ENCODE measurements around the gene NFATC3.

NFATC3 gene

DNA sequence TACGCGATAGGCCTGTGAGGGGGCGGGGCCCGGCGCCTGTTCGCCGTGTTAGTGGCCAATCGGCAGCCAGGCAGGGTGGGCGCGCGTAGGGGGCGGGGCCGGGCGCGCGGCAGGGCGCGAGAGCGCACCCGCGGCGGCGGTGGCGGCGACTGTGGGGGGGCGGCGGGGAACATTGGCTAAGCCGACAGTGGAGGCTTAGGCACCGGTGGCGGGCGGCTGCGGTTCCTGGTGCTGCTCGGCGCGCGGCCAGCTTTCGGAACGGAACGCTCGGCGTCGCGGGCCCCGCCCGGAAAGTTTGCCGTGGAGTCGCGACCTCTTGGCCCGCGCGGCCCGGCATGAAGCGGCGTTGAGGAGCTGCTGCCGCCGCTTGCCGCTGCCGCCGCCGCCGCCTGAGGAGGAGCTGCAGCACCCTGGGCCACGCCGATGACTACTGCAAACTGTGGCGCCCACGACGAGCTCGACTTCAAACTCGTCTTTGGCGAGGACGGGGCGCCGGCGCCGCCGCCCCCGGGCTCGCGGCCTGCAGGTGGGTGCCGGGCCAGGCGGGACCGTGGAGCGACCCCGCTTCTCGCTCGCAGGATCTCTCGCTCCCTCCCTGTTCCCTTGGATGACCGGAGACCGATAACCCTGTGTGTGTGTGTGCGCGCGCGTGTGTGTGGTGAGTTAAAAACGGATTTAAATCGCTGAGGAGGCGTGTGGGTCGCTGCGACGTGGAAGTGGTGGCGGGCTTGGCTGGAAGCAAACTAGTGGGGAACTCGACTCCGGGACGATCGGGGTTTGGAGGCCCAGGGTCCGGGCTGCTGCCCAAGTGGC, at the start of gene NFATC3:
Gene NFATC3 (plus strand): TSS at position 112 of the 813 bp plus-strand sequence. CDS start 312 bp downstream, at position 424.
- no peaks in the 10 kb centered on the region for H3K27me3 ChIP-seq (ENCODE audit: low read depth)
- no peaks in the 10 kb centered on the region for H3K9me3 ChIP-seq
- H3K4me1 ChIP-seq, result peaks cover 30% of the 10 kb centered on the region
- in situ Hi-C loops (cut with MboI; ENCODE audit: low sequenced_read_pairs), result no loop called here
- peak within 1 kb of the TSS; percentile 79 for H3K4me3 ChIP-seq
- 0 out of 2 replicates have a peak, but pooled peaks cover 3% of the 10 kb centered on the region for H3K36me3 ChIP-seq (replicated peaks)
- DNase-seq (ENCODE audit: low spot score in 2 of 2), result peak; percentile 21 to 99

DNA sequence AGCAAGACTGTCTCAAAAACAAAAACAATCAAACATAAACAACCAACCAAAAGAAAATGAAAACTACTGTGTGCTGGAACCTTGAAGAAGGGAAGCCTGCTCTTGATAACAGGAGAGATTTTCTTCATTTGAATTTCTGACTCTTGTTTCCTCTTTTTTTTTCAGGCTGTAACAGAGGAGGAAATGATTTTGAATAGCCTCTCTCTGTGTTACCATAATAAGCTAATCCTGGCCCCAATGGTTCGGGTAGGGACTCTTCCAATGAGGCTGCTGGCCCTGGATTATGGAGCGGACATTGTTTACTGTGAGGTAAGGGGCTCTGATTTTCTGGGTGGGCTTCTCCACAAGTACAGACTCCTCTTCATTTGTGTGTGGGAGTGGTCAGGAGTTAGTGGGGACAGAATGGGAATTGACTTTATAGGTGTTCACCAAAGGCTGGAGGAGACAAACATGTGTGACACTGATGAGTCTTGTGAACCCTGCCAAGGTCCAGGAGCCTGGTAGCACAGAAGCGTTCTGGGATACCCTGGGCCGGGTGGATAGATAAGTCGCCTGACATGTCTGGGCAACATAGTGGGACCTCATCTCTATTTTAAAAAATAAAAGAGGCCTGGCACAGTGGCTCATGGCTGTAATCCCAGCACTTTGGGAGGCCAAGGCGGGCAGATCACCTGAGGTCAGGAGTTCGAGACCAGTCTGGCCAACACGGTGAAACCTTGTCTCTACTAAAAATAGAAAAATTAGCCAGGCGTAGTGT, 47.2 kb upstream of the NFATC3 start:
- no peaks in the 10 kb centered on the region for H3K27me3 ChIP-seq (ENCODE audit: low read depth)
- in situ Hi-C loops (cut with MboI; ENCODE audit: low sequenced_read_pairs), result no loop called here
- DNase-seq (ENCODE audit: low spot score in 2 of 2), result no peak
- H3K4me1 ChIP-seq, result no peaks in the 10 kb centered on the region
- no peak overlapping the region for H3K4me3 ChIP-seq
- H3K36me3 ChIP-seq (replicated peaks), result peaks cover 28% of the 10 kb centered on the region
- H3K9me3 ChIP-seq, result no peaks in the 10 kb centered on the region

DNA sequence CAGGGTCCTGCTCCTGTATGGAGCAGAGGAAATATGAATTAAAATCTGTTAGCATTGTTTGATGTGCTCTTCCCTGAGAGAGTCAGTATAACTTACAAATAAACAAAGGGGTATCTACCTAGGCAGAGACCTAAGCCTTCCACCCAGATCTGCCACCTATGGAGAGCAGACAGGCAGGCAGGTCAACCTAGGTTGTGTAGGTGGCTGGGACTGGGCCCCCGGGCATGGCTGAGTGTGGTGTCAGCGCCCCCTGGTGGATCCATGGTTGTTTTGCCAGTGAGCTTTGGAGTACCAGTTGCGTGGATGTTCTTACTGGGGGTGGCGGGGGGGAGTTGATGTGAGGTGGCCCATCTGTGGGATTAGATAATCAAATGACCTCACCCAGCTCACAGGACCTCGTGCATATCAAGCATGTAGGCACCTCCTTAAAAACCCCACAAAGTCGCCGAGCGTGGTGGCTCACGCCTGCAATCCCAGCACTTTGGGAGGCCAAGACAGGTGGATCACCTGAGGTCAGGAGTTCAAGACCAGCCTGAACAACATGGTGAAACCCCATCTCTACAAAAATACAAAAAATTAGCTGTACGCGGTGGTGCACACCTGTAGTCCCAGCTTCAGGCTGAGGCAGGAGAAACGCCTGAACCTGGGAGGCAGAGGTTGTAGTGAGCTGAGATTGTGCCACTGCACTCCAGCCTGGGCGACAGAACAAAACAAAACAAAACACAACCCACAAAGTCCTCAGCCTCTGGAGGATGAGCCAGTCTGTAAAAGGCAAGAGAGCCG, 44.5 kb upstream of the NFATC3 start:
- Histone ChIP-seq H3K27me3 (ENCODE audit: low read depth) (no peaks in the 10 kb centered on the region), H3K9me3 (no peaks in the 10 kb centered on the region), H3K4me3 (no peak overlapping the region), H3K4me1 (no peaks in the 10 kb centered on the region), H3K36me3 (replicated peaks) (peaks cover 32% of the 10 kb centered on the region)
- in situ Hi-C loops (cut with MboI; ENCODE audit: low sequenced_read_pairs), result loop anchor here (10.0 kb wide), 1 partner anchor 366 kb away; no protein-coding TSS in a partner anchor
- DNase-seq (ENCODE audit: low spot score in 2 of 2), result peak; percentile 45 to 88

DNA sequence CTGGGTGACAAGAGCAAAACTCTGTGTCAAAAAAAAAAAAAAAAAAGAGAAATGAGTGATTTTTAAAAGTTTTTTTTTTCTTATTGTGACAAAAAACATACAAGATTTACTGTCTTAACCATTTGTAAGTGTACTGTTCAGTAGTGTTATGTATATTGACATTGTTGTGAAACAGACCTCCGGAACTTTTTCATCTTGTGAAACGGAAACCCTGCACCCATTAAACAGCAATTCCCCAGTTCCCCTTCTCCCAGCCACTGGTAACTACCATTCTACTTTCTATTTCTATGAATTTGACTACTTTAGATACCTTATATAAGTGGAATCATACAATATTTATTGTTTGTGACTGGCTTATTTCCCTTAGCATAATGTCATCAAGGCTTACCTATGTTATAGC, 43.4 kb upstream of the NFATC3 start:
- Histone ChIP-seq H3K4me1 (no peaks in the 10 kb centered on the region), H3K27me3 (ENCODE audit: low read depth) (no peaks in the 10 kb centered on the region), H3K4me3 (no peak overlapping the region), H3K9me3 (no peaks in the 10 kb centered on the region), H3K36me3 (replicated peaks) (peaks cover 32% of the 10 kb centered on the region)
- no peak for DNase-seq (ENCODE audit: low spot score in 2 of 2)
- in situ Hi-C loops (cut with MboI; ENCODE audit: low sequenced_read_pairs), result loop anchor here (10.0 kb wide), 1 partner anchor 367 kb away; no protein-coding TSS in a partner anchor

DNA sequence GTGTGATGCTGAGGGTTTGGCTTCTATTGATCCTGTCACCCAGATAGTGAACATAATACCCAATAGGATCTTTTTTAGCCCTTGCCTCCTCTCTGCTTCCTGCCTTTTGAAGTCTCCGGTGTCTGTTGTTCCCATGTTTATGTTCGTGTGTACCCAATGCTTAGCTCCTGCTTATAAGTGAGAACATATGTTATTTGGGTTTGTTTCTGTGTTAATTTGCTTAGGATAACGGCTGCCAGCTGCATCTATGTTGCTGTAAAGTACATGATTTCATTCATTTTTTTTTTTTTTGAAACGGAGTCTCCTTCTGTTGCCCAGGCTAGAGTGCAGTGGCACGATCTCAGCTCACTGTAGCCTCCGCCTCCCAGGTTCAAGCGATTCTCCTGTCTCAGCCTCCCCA, 39.1 kb upstream of the NFATC3 start:
- no peaks in the 10 kb centered on the region for H3K4me1 ChIP-seq
- in situ Hi-C loops (cut with MboI; ENCODE audit: low sequenced_read_pairs), result loop anchor here (10.0 kb wide), 1 partner anchor 371 kb away; no protein-coding TSS in a partner anchor
- peaks cover 38% of the 10 kb centered on the region for H3K36me3 ChIP-seq (replicated peaks)
- H3K4me3 ChIP-seq, result no peak overlapping the region
- no peaks in the 10 kb centered on the region for H3K27me3 ChIP-seq (ENCODE audit: low read depth)
- DNase-seq (ENCODE audit: low spot score in 2 of 2), result no peak
- H3K9me3 ChIP-seq, result no peaks in the 10 kb centered on the region

DNA sequence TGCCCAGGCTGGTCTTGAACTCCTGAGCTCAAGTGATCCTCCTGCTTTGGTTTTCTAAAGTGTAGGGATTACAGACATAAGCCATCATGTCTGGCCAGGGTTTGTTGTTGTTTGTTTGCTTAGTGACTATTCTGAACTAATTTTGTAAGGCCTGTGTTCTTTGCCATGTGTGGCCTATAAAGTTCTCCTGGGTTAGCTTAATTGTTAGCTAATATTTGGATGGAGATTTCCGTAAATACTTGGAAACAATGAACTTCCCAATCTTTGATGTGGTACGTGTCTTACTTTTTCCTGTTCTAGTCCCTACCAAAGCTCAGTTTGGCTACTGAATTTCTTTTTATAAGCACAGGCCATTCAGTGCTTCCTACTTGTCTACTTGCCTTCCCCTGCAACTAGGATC, 37.2 kb upstream of the NFATC3 start:
- no peaks in the 10 kb centered on the region for H3K27me3 ChIP-seq (ENCODE audit: low read depth)
- H3K4me1 ChIP-seq, result no peaks in the 10 kb centered on the region
- DNase-seq (ENCODE audit: low spot score in 2 of 2), result no peak
- H3K9me3 ChIP-seq, result no peaks in the 10 kb centered on the region
- in situ Hi-C loops (cut with MboI; ENCODE audit: low sequenced_read_pairs), result loop anchor here (10.0 kb wide), 1 partner anchor 373 kb away; no protein-coding TSS in a partner anchor
- peaks cover 33% of the 10 kb centered on the region for H3K36me3 ChIP-seq (replicated peaks)
- no peak overlapping the region for H3K4me3 ChIP-seq

DNA sequence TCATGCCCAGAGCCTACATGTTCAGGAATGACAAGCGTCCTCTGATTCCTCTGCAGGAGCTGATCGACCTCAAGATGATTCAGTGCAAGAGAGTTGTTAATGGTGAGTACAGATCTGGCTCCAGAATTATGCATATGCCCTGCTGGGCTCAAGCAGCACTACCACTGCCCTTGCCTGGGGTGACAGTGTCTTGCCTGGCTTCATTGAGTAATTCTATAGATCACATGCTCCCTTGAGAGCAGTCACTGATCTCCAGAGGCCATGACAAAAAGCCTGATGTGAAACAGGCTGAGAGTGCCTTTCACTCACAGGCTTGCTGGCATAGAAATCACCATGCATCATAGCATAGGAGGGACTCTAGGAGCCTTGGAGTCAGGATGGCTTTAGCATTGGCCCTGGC, 35.7 kb upstream of the NFATC3 start:
- in situ Hi-C loops (cut with MboI; ENCODE audit: low sequenced_read_pairs), result loop anchor here (10.0 kb wide), 1 partner anchor 375 kb away; no protein-coding TSS in a partner anchor
- peaks cover 40% of the 10 kb centered on the region for H3K36me3 ChIP-seq (replicated peaks)
- no peaks in the 10 kb centered on the region for H3K9me3 ChIP-seq
- H3K27me3 ChIP-seq (ENCODE audit: low read depth), result no peaks in the 10 kb centered on the region
- H3K4me1 ChIP-seq, result no peaks in the 10 kb centered on the region
- no peak for DNase-seq (ENCODE audit: low spot score in 2 of 2)
- no peak overlapping the region for H3K4me3 ChIP-seq

DNA sequence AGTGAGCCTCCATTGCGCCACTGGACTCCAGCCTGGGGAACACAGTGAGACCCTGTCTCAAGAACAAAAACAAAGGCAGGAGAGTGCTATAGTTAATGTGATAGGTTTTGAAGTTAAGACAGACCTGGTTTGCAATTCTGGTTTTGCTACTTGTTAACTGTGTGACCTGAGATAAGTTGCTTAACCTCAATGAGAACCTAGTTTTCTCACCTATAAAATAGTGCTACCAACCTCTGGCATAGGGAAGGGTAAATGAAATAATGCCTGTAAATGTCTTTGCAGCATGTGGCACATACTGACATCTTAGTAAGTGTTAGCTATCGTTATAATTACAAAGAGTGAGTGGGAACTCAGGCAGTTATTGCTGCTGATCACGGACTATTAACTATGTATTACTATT, 29.8 kb upstream of the NFATC3 start:
- Histone ChIP-seq H3K4me3 (no peak overlapping the region), H3K9me3 (no peaks in the 10 kb centered on the region), H3K27me3 (ENCODE audit: low read depth) (no peaks in the 10 kb centered on the region), H3K36me3 (replicated peaks) (peaks cover 32% of the 10 kb centered on the region), H3K4me1 (no peaks in the 10 kb centered on the region)
- no peak for DNase-seq (ENCODE audit: low spot score in 2 of 2)
- in situ Hi-C loops (cut with MboI; ENCODE audit: low sequenced_read_pairs), result no loop called here

DNA sequence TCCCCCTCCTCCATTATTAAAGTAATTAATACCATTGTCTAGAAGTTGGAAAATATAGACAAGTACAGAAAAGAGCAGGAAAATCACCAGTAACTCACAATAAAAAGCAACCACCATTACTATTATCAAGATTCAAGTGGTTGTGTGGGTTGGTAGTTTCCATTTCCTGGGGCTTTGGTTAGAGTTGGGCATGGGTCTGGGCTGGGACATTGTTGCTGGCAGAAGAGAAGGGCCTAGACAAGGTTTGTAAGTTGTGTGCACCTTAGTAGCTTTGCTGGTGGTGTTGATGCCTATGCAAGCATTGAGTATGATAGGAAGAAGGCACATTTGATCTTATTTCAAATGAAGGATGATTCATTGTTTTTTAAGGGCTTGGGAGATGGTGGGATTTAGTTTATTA, 25.4 kb upstream of the NFATC3 start:
- no peaks in the 10 kb centered on the region for H3K4me1 ChIP-seq
- in situ Hi-C loops (cut with MboI; ENCODE audit: low sequenced_read_pairs), result no loop called here
- no peak overlapping the region for H3K4me3 ChIP-seq
- H3K27me3 ChIP-seq (ENCODE audit: low read depth), result no peaks in the 10 kb centered on the region
- H3K9me3 ChIP-seq, result no peaks in the 10 kb centered on the region
- no peak for DNase-seq (ENCODE audit: low spot score in 2 of 2)
- peaks cover 27% of the 10 kb centered on the region for H3K36me3 ChIP-seq (replicated peaks)

DNA sequence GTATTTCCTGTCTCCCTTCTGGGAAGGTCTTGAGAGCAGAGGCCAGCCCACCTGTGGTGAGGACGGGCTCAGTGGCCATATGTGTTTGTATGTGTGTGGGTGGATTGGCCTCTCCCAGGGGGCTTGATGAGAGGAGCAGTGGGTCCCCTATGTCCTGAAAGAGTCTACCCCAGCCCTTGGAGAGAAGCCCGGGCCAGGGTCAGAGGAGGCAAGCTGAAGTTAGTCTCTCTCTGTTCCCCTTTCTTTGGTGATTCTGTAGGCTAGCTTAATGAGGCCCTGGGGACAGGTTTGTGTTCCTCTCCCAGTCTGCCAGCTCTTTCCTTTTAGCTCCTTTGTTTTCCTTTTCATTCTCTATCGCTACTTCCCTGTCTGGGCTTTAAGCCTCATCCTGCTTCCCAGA, 23.8 kb upstream of the NFATC3 start:
- Histone ChIP-seq H3K4me3 (no peak overlapping the region), H3K9me3 (no peaks in the 10 kb centered on the region), H3K36me3 (replicated peaks) (peaks cover 30% of the 10 kb centered on the region), H3K27me3 (ENCODE audit: low read depth) (no peaks in the 10 kb centered on the region), H3K4me1 (no peaks in the 10 kb centered on the region)
- in situ Hi-C loops (cut with MboI; ENCODE audit: low sequenced_read_pairs), result no loop called here
- DNase-seq (ENCODE audit: low spot score in 2 of 2), result no peak

DNA sequence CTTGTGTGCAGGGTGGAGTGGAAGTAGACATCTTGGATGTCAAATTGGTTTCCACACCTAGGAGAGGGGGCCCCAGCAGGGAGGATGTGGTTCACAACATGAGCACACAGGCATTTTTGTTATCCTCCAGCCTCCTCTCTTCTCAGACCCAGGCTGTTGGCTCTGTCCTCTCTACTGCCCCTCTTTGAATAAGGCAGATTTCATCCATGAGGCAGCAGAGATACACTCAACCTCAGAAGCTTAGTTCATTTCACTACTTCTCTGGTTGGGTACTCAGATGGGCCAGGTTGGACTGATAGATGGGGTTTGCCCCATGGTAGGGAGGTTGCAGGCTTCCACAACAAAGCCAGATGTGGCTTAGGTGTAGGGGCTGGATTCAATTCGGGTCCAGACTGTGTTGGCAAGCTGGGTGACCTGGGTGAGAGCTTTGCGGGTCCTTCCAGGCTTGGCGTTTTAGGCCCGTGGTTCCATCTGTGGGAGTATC, 22.2 kb upstream of the NFATC3 start:
- in situ Hi-C loops (cut with MboI; ENCODE audit: low sequenced_read_pairs), result no loop called here

DNA sequence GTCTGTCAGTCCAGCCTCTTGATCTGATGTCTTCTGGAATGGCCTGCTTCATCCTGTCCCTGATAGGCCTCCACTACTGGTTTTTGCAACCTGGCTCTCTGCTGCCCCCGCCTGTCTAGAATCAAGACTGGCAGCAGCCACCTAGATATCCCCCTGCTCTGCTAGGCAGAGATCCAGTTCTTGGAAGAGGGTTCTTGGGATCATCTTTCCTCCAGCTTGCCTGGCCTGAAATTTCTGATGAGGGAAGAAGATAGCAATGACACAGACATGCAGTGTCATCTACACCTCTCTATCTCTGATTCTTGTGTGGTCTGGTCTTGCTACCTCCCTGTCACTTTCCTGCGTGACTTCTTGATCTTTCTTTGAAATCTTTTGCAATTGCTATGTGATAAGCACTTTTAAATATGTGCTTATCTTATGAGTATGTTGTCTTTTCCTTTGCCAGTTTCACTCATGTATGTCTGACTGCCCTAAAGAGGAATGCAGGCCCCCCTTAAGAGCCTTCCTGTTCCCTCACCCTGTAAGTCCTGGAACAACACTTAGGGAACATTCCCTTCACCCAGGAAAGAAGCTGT, 20.3 kb upstream of the NFATC3 start:
- H3K9me3 ChIP-seq, result no peaks in the 10 kb centered on the region
- peak; percentile 48 to 81 for DNase-seq (ENCODE audit: low spot score in 2 of 2)
- H3K36me3 ChIP-seq (replicated peaks), result peaks cover 42% of the 10 kb centered on the region
- H3K4me1 ChIP-seq, result no peaks in the 10 kb centered on the region
- in situ Hi-C loops (cut with MboI; ENCODE audit: low sequenced_read_pairs), result no loop called here
- H3K27me3 ChIP-seq (ENCODE audit: low read depth), result no peaks in the 10 kb centered on the region
- H3K4me3 ChIP-seq, result no peak overlapping the region

More for the DNA sequence above, 22.2 kb upstream of the NFATC3 start:
- H3K36me3 ChIP-seq (replicated peaks), result peaks cover 40% of the 10 kb centered on the region
- no peak for DNase-seq (ENCODE audit: low spot score in 2 of 2)
- H3K4me1 ChIP-seq, result no peaks in the 10 kb centered on the region
- no peaks in the 10 kb centered on the region for H3K9me3 ChIP-seq
- H3K4me3 ChIP-seq, result no peak overlapping the region
- H3K27me3 ChIP-seq (ENCODE audit: low read depth), result no peaks in the 10 kb centered on the region

DNA sequence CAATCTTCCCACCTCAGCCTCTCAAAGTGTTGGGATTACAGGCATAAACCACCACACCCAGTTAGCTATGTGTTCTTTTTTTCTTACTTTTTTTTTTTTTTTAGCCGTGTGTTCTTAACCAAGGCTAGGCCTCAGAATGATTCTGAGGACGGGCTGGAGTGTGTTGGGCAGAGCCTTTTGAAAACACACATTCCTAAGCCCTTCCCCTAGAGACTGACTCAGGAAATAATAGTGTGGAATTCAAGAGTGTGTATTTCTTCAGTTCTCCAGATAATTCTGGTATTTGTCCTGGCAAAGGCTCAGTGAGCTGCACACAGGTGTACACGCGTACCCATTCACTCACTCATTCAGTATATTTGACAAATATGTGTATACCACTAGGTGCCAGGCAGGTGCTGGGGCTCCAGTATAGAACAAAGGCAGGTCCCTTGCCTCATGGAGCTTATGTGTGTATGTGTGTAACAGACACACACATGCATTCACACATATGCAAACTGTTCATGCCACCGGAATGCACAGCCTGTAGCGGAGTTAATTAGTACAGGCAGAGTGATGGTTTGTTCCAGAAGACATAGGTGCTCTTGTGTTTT, 19.4 kb upstream of the NFATC3 start:
- DNase-seq (ENCODE audit: low spot score in 2 of 2), result no peak
- Histone ChIP-seq H3K4me1 (no peaks in the 10 kb centered on the region), H3K36me3 (replicated peaks) (peaks cover 51% of the 10 kb centered on the region), H3K4me3 (no peak overlapping the region), H3K9me3 (no peaks in the 10 kb centered on the region), H3K27me3 (ENCODE audit: low read depth) (no peaks in the 10 kb centered on the region)
- in situ Hi-C loops (cut with MboI; ENCODE audit: low sequenced_read_pairs), result no loop called here
